HK-2 (cell line): Measurements from ENCODE around the gene DAP.

Experiments
- DNase-seq: peaks from one replicate; pipeline ENCODE4 v3.0.0-alpha.2; 2018; ENCODE audit not compliant: unreplicated experiment

DAP gene

GRCh38 chr5:10690460-10691440 is 70.3 kb downstream of the DAP start:
- no peak for DNase-seq

GRCh38 chr5:10689391-10690081 is 71.5 kb downstream of the DAP start:
- no peak for DNase-seq

- DNase-seq, result no peak
Observed at GRCh38 chr5:10688651-10689171, 72.3 kb downstream of the DAP start.

GRCh38 chr5:10686890-10687289 is 74.1 kb downstream of the DAP start:
- DNase-seq, result no peak

GRCh38 chr5:10685115-10685521 is 75.9 kb downstream of the DAP start:
- no peak for DNase-seq

GRCh38 chr5:10684303-10685086 is 76.5 kb downstream of the DAP start:
- no peak for DNase-seq

- no peak for DNase-seq
Observed at GRCh38 chr5:10682801-10683525, 78.1 kb downstream of the DAP start.

- no peak for DNase-seq
Observed at GRCh38 chr5:10681731-10682679, 79.0 kb downstream of the DAP start.

GRCh38 chr5:10680876-10681481 is 80.1 kb downstream of the DAP start:
- DNase-seq, result no peak

GRCh38 chr5:10679336-10679988 is 81.6 kb downstream of the DAP start:
- no peak for DNase-seq

- DNase-seq, result peak; percentile 58
Observed at GRCh38 chr5:10678244-10678643, 82.8 kb downstream of the DAP start.

- DNase-seq, result no peak
Observed at GRCh38 chr5:10677533-10677932, 83.5 kb downstream of the DAP start.

GRCh38 chr5:10676946-10677345 is 84.1 kb downstream of the DAP start:
- no peak for DNase-seq

- no peak for DNase-seq
Observed at GRCh38 chr5:10676224-10676623, 84.8 kb downstream of the DAP start.

- no peak for DNase-seq
Observed at GRCh38 chr5:10675177-10675700, 85.8 kb downstream of the DAP start.

- no peak for DNase-seq
Observed at GRCh38 chr5:10674582-10674981, 86.5 kb downstream of the DAP start.

- no peak for DNase-seq
Observed at GRCh38 chr5:10674096-10674495, 86.9 kb downstream of the DAP start.

- no peak for DNase-seq
Observed at GRCh38 chr5:10673407-10673806, 87.6 kb downstream of the DAP start.

GRCh38 chr5:10673017-10673389 is 88.0 kb downstream of the DAP start:
- DNase-seq, result no peak
